H9 (cell line): ENCODE data around the gene TSHZ1. TPM values are rescaled to one million over a fixed set of nuclear protein-coding genes. Genes with fewer than 3 reads are reported as not detected.

ENCODE experiments used
- DNase-seq: peaks from one replicate; pipeline ENCODE4 v3.0.0-alpha.2; 2017
- H2AFZ ChIP-seq: one replicate; pipeline ENCODE4 v1.6.1; 2013; ENCODE audit warnings: mild to moderate bottlenecking, low read length, control low read depth, moderate library complexity
- H2AK5ac ChIP-seq: 2 replicates; pipeline ENCODE4 v1.6.1; 2013; ENCODE audit warnings: low read length, control low read depth, mixed read lengths; ENCODE audit not compliant: insufficient read length
- H2BK120ac ChIP-seq: one replicate; pipeline ENCODE4 v1.6.1; 2013; ENCODE audit warnings: low read depth, mild to moderate bottlenecking, low read length, control low read depth, inconsistent platforms; ENCODE audit not compliant: poor library complexity, severe bottlenecking
- H2BK12ac ChIP-seq: 2 replicates; pipeline ENCODE4 v1.6.1; 2013; ENCODE audit warnings: low read length, control low read depth, mixed read lengths, low read depth; ENCODE audit not compliant: insufficient read length
- H2BK15ac ChIP-seq: 2 replicates; pipeline ENCODE4 v1.6.1; 2013; ENCODE audit warnings: low read depth, low read length, control low read depth
- H2BK20ac ChIP-seq: one replicate; pipeline ENCODE4 v1.6.1; 2013; ENCODE audit warnings: low read depth, mild to moderate bottlenecking, low read length, control low read depth, inconsistent platforms; ENCODE audit not compliant: poor library complexity, severe bottlenecking
- H2BK5ac ChIP-seq: 2 replicates; pipeline ENCODE4 v1.6.1; 2013; ENCODE audit warnings: low read length, control low read depth, mixed read lengths; ENCODE audit not compliant: insufficient read length
- H3K14ac ChIP-seq: 2 replicates; pipeline ENCODE4 v1.6.1; 2013; ENCODE audit warnings: low read length, control low read depth; ENCODE audit not compliant: insufficient read depth
- H3K18ac ChIP-seq: 2 replicates; pipeline ENCODE4 v1.6.1; 2013; ENCODE audit warnings: low read depth, mild to moderate bottlenecking, mixed read lengths, low read length, control low read depth; ENCODE audit not compliant: insufficient read length
- H3K23ac ChIP-seq: 2 replicates; pipeline ENCODE4 v1.6.1; 2013; ENCODE audit warnings: low read length, control low read depth, mixed read lengths, low read depth; ENCODE audit not compliant: insufficient read length
- H3K23me2 ChIP-seq: 2 replicates; pipeline ENCODE4 v1.6.1; 2013; ENCODE audit warnings: low read depth, mild to moderate bottlenecking, mixed read lengths, low read length, control low read depth; ENCODE audit not compliant: insufficient read length, poor library complexity, severe bottlenecking
- H3K27ac ChIP-seq: 2 replicates; pipeline ENCODE4 v1.5.1; 2013; ENCODE audit warnings: low read length, control low read depth, mixed read lengths, low read depth; ENCODE audit not compliant: insufficient read length
- H3K27me3 ChIP-seq: 2 replicates; pipeline ENCODE4 v1.6.1; 2013; ENCODE audit warnings: low read length, control low read depth, inconsistent platforms; ENCODE audit not compliant: insufficient read depth
- H3K4ac ChIP-seq: 2 replicates; pipeline ENCODE4 v1.6.1; 2013; ENCODE audit warnings: low read depth, mild to moderate bottlenecking, control low read depth, inconsistent platforms, low read length, moderate library complexity
- H3K4me1 ChIP-seq: 2 replicates; pipeline ENCODE4 v1.6.1; 2013; ENCODE audit warnings: low read length, control low read depth, inconsistent platforms; ENCODE audit not compliant: insufficient read depth
- H3K4me2 ChIP-seq: 2 replicates; pipeline ENCODE4 v1.6.1; 2013; ENCODE audit warnings: low read length, control low read depth, mixed read lengths; ENCODE audit not compliant: insufficient read length, insufficient read depth
- H3K56ac ChIP-seq: 2 replicates; pipeline ENCODE4 v1.6.1; 2013; ENCODE audit warnings: low read depth, mild to moderate bottlenecking, mixed read lengths, low read length, control low read depth; ENCODE audit not compliant: insufficient read length
- H3K79me1 ChIP-seq: 2 replicates; pipeline ENCODE4 v1.6.1; 2013; ENCODE audit warnings: low read depth, mild to moderate bottlenecking, moderate library complexity, low read length, control low read depth, inconsistent platforms; ENCODE audit not compliant: insufficient read depth, poor library complexity, severe bottlenecking
- H3K79me2 ChIP-seq: 2 replicates; pipeline ENCODE4 v1.6.1; 2013; ENCODE audit warnings: low read length, control low read depth, inconsistent platforms; ENCODE audit not compliant: insufficient read depth
- H3K9ac ChIP-seq: 2 replicates; pipeline ENCODE4 v1.6.1; 2013; ENCODE audit warnings: low read length, control low read depth, mixed read lengths; ENCODE audit not compliant: insufficient read length; ENCODE audit errors: extremely low read depth
- H3K9me3 ChIP-seq: one replicate; pipeline ENCODE4 v1.6.1; 2013; ENCODE audit warnings: low read depth, low read length, inconsistent platforms; ENCODE audit not compliant: control insufficient read depth
- H3T11ph ChIP-seq: one replicate; pipeline ENCODE4 v1.6.1; 2013; ENCODE audit warnings: mild to moderate bottlenecking, low read length, control low read depth, inconsistent platforms
- H4K20me1 ChIP-seq: one replicate; pipeline ENCODE4 v1.6.1; 2013; ENCODE audit not compliant: control insufficient read depth, insufficient read length, insufficient read depth
- H4K5ac ChIP-seq: 2 replicates; pipeline ENCODE4 v1.6.1; 2013; ENCODE audit warnings: low read depth, mild to moderate bottlenecking, mixed read lengths, low read length, control low read depth; ENCODE audit not compliant: insufficient read length
- H4K8ac ChIP-seq: replicated peaks from 2 replicates; pipeline ENCODE4 v1.6.1; 2013; ENCODE audit warnings: low read length, control low read depth, mixed read lengths, low read depth; ENCODE audit not compliant: insufficient read length
- H4K91ac ChIP-seq: 2 replicates; pipeline ENCODE4 v1.6.1; 2013; ENCODE audit warnings: low read depth, mild to moderate bottlenecking, moderate library complexity, mixed read lengths, low read length, control low read depth; ENCODE audit not compliant: insufficient read length
- H3K27ac Mint-ChIP-seq, 3 experiments: 2 replicates in 2 of 3; 3 replicates in 1 of 3; pipeline ENCODE4 v1.8.0; 2020 to 2021; ENCODE audit warnings: mixed read lengths in 3 of 3, mild to moderate bottlenecking in 1 of 3, moderate library complexity in 1 of 3
- H3K27me3 Mint-ChIP-seq: 2 replicates; pipeline ENCODE4 v1.8.0; 2021; ENCODE audit warnings: low read depth, mild to moderate bottlenecking, moderate library complexity, mixed read lengths
- H3K36me3 Mint-ChIP-seq, 3 experiments: 2 replicates in 2 of 3; 3 replicates in 1 of 3; pipeline ENCODE4 v1.8.0; 2020 to 2021; ENCODE audit warnings: low read depth in 3 of 3, mixed read lengths in 3 of 3; ENCODE audit not compliant: insufficient read depth in 1 of 3
- H3K4me1 Mint-ChIP-seq, 2 experiments: 2 replicates each; pipeline ENCODE4 v1.8.0; 2020; ENCODE audit warnings: mixed read lengths in 2 of 2
- H3K4me3 Mint-ChIP-seq, 2 experiments: 2 replicates in 1 of 2; 3 replicates in 1 of 2; pipeline ENCODE4 v1.8.0; 2020 to 2021; ENCODE audit warnings: mild to moderate bottlenecking in 2 of 2, mixed read lengths in 2 of 2, moderate library complexity in 1 of 2
- H3K9me3 Mint-ChIP-seq, 2 experiments: 2 replicates in 1 of 2; 3 replicates in 1 of 2; pipeline ENCODE4 v1.8.0; 2020; ENCODE audit warnings: mild to moderate bottlenecking in 2 of 2, mixed read lengths in 2 of 2, moderate library complexity in 1 of 2
- CTCF ChIP-seq: fragments of 200-600 bp; sonication (generic); conservative IDR thresholded peaks from 3 replicates; pipeline ENCODE4 v1.8.0; 2021; ENCODE audit warnings: antibody characterized with exemption, mild to moderate bottlenecking
- WGBS: extraction: QIAGEN DNeasy Blood & Tissue Kit; methylation state at CpG from one replicate; pipeline ENCODE4 v1.1.7; 2013; ENCODE audit warnings: missing lambda C conversion rate, low lambda C conversion rate, mixed read lengths; ENCODE audit not compliant: insufficient read length; ENCODE audit errors: extremely low coverage; 5-methylcytosine and 5-hydroxymethylcytosine counted together
- total RNA-seq: library from RNA; stranded (reverse); gene quantifications from 2 replicates; pipeline ENCODE4 v1.2.1, GENCODE V29; 2021

TSHZ1 gene
- total RNA-seq, 1 experiment from 2014 or later: 0.15 TPM

GRCh38 chr18:75275226-75275625 lies 64.6 kb downstream of the TSHZ1 start:
- WGBS: no CpG with 5 or more reads among the region's 8 CpGs

More at GRCh38 chr18:75275226-75275625, 64.6 kb downstream of the TSHZ1 start:
- TF ChIP-seq CTCF: no peak
- H4K5ac ChIP-seq: no peak overlapping the region
- H3K79me1 ChIP-seq: no peaks in the 10 kb centered on the region
- H3K56ac ChIP-seq: no peak overlapping the region
- Mint-ChIP-seq H3K36me3 (no peaks in the 10 kb centered on the region; a peak in 1 of 7 replicates), H3K4me3 (no peak overlapping the region), H3K27me3 (no peaks in the 10 kb centered on the region), H3K27ac (no peak overlapping the region), H3K9me3 (no peaks in the 10 kb centered on the region), H3K4me1 (peaks cover 11 to 18% of the 10 kb centered on the region in 2 experiments)
- H2AFZ ChIP-seq: no peak overlapping the region
- H3K79me2 ChIP-seq: no peaks in the 10 kb centered on the region
- H2BK20ac ChIP-seq: no peak overlapping the region
- H3K27me3 ChIP-seq: no peaks in the 10 kb centered on the region
- H3T11ph ChIP-seq: no peak overlapping the region
- H3K9me3 ChIP-seq: no peaks in the 10 kb centered on the region
- no peak overlapping the region for H2BK12ac ChIP-seq
- H3K4me1 ChIP-seq: peaks cover 8% of the 10 kb centered on the region; the same call in 1 of the 2 replicates
- H3K4ac ChIP-seq: no peak overlapping the region
- no peak overlapping the region for H2BK5ac ChIP-seq
- H2BK120ac ChIP-seq: no peak overlapping the region
- H4K20me1 ChIP-seq: no peaks in the 10 kb centered on the region
- H3K27ac ChIP-seq: no peak overlapping the region
- no peak overlapping the region for H2BK15ac ChIP-seq
- no peak overlapping the region for H2AK5ac ChIP-seq
- no peak overlapping the region for H3K9ac ChIP-seq
- H4K8ac ChIP-seq: no peak overlapping the region
- H3K18ac ChIP-seq: no peak overlapping the region
- H3K14ac ChIP-seq: no peak overlapping the region
- DNase-seq: no peak
- H4K91ac ChIP-seq: no peak overlapping the region
- no peaks in the 10 kb centered on the region for H3K23me2 ChIP-seq
- no peak overlapping the region for H3K4me2 ChIP-seq
- H3K23ac ChIP-seq: no peak overlapping the region
